ENCODE data around the gene LGALS1. TPM values are rescaled to one million over a fixed set of nuclear protein-coding genes. Genes with fewer than 3 reads are reported as not detected.

LGALS1 gene
- total RNA-seq, 3 donors from 2014 or later, result 621 to 2,412 (median 641) TPM

DNA sequence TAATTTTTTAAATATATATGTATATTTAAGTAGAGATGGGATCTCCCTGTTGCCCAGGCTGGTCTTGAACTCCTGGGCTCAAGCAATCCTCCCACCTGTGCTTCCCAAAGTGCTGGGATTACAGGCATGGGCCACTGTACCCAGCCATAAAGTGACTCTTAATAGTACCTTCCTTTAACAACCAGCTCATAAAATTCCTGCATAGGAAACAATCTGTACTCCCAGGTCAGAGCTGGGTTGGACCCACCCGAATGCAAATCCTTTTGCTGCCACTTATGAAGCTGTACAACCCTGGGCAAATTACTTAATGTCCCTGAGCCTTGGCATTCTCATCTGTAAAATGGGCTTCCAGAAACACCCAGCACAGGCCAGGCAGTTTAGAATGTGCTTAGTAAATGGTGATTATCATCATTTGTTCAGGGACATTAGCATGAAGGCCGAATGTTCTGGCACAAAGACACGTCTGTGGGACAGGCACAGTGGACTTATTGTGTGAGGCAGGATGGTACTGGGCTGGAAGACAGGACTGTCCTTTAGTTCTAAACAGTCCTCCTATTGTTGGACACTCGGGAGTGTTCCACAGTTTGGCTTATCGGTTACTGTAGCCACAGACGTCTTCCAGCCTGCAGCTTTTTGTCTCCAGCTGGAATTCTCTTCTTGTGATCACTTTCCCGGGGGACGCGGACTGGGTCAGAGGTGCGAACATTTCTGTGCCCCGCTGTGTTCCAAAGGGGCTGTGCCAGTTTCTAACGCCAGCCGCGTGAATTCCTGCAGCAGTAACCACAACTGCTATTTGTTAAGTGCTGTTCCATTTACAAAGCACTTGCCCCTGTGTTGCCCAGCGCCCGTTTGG lies 11.0 kb upstream of the LGALS1 start:
- H3K27me3 ChIP-seq, result no peaks in the 10 kb centered on the region
- DNase-seq (ENCODE audit: low spot score in 2 of 2), result peak in 1 of 2 donors; percentile 72
- H3K4me3 ChIP-seq, result no peak overlapping the region
- peak overlapping the region; percentile 48 to 70 for H3K27ac ChIP-seq
- H3K9me3 ChIP-seq, result no peaks in the 10 kb centered on the region
- intact Hi-C loops (cut with DNase I; ENCODE audit: low total_unique reads), result no loop called here
- H3K4me1 ChIP-seq, result peaks cover 4 to 15% of the 10 kb centered on the region in 2 donors
- peak in 1 of 3 donors; percentile 25 for TF ChIP-seq POLR2AphosphoS5 (IDR thresholded peaks at IDR 0.05)
- TF ChIP-seq, protein P1, sequence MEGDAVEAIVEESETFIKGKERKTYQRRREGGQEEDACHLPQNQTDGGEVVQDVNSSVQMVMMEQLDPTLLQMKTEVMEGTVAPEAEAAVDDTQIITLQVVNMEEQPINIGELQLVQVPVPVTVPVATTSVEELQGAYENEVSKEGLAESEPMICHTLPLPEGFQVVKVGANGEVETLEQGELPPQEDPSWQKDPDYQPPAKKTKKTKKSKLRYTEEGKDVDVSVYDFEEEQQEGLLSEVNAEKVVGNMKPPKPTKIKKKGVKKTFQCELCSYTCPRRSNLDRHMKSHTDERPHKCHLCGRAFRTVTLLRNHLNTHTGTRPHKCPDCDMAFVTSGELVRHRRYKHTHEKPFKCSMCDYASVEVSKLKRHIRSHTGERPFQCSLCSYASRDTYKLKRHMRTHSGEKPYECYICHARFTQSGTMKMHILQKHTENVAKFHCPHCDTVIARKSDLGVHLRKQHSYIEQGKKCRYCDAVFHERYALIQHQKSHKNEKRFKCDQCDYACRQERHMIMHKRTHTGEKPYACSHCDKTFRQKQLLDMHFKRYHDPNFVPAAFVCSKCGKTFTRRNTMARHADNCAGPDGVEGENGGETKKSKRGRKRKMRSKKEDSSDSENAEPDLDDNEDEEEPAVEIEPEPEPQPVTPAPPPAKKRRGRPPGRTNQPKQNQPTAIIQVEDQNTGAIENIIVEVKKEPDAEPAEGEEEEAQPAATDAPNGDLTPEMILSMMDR (IDR thresholded peaks at IDR 0.05), result no peak
- TF ChIP-seq POLR2A (IDR thresholded peaks at IDR 0.05), result no peak
- no peaks in the 10 kb centered on the region for H3K36me3 ChIP-seq

DNA sequence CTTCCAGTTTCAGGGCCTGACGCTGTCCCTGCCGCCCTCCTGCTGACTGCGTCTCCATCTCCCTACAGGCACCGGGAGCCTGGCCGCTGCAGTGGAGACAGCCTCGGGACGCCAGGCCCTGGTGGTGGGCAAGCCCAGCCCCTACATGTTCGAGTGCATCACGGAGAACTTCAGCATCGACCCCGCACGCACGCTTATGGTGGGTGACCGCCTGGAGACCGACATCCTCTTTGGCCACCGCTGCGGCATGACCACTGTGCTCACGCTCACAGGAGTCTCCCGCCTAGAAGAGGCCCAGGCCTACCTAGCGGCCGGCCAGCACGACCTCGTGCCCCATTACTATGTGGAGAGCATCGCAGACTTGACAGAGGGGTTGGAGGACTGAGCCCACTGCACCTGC lies 9.9 kb upstream of the LGALS1 start:
- TF ChIP-seq, protein P1 (IDR thresholded peaks at IDR 0.05), result no peak
- TF ChIP-seq POLR2A (IDR thresholded peaks at IDR 0.05), result no peak
- no peak for TF ChIP-seq POLR2AphosphoS5 (IDR thresholded peaks at IDR 0.05)
- Histone ChIP-seq H3K9me3 (no peaks in the 10 kb centered on the region), H3K27ac (peak overlapping the region; percentile 48 to 70), H3K27me3 (no peaks in the 10 kb centered on the region), H3K4me3 (no peak overlapping the region), H3K4me1 (peaks cover 4 to 5% of the 10 kb centered on the region in 2 donors), H3K36me3 (no peaks in the 10 kb centered on the region)
- intact Hi-C loops (cut with DNase I; ENCODE audit: low total_unique reads), result no loop called here
- no peak for DNase-seq (ENCODE audit: low spot score in 2 of 2)

DNA sequence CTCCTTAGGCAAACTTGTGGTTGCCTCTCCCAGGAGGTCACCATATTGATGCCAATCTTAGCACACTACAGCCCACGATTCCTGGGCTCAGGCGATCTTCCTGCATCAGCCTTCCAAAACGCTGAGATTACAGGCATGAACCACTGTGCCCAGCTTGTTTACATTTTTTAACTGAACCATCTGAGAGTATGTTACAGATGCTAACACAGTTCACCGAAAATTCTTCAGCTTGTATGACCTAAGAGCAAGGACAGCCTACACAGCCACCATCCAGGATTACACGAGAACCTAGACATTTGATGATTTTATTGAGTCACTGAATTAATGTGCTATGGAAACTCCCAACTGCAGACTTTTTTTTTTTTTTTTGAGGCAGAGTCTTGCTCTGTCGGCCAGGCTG lies 5.8 kb upstream of the LGALS1 start:
- Histone ChIP-seq H3K27me3 (no peaks in the 10 kb centered on the region), H3K4me1 (peaks cover 0 to 5% of the 10 kb centered on the region in 2 donors), H3K36me3 (no peaks in the 10 kb centered on the region), H3K9me3 (no peaks in the 10 kb centered on the region), H3K4me3 (no peak overlapping the region), H3K27ac (no peak overlapping the region)
- no peak for TF ChIP-seq POLR2AphosphoS5 (IDR thresholded peaks at IDR 0.05)
- TF ChIP-seq, protein P1 (IDR thresholded peaks at IDR 0.05), result no peak
- no peak for TF ChIP-seq POLR2A (IDR thresholded peaks at IDR 0.05)
- no peak for DNase-seq (ENCODE audit: low spot score in 2 of 2)
- intact Hi-C loops (cut with DNase I; ENCODE audit: low total_unique reads), result no loop called here

GRCh38 chr22:37672206-37672919 lies 3.1 kb upstream of the LGALS1 start:
- intact Hi-C loops (cut with DNase I; ENCODE audit: low total_unique reads), result no loop called here
- Histone ChIP-seq H3K9me3 (no peaks in the 10 kb centered on the region), H3K27ac (peak overlapping the region; percentile 48 to 93), H3K27me3 (no peaks in the 10 kb centered on the region), H3K4me1 (peaks cover 0 to 18% of the 10 kb centered on the region in 2 donors), H3K4me3 (no peak overlapping the region), H3K36me3 (no peaks in the 10 kb centered on the region)
- no peak for DNase-seq (ENCODE audit: low spot score in 2 of 2)
- TF ChIP-seq POLR2AphosphoS5 (IDR thresholded peaks at IDR 0.05) (no peak), POLR2A (IDR thresholded peaks at IDR 0.05) (no peak)
- TF ChIP-seq, protein P1 (IDR thresholded peaks at IDR 0.05), result no peak

Measured in breast epithelium (tissue), 4 donors.